HG03565 (cell line): ENCODE measurements around the gene THBD.

Experiments
- ATAC-seq: cut with Tn5 transposase; IDR thresholded peaks from one replicate; pipeline ENCODE4 v1.9.1; 2021; ENCODE audit warnings: mild to moderate bottlenecking, moderate library complexity; ENCODE audit not compliant: unreplicated experiment

THBD gene

DNA sequence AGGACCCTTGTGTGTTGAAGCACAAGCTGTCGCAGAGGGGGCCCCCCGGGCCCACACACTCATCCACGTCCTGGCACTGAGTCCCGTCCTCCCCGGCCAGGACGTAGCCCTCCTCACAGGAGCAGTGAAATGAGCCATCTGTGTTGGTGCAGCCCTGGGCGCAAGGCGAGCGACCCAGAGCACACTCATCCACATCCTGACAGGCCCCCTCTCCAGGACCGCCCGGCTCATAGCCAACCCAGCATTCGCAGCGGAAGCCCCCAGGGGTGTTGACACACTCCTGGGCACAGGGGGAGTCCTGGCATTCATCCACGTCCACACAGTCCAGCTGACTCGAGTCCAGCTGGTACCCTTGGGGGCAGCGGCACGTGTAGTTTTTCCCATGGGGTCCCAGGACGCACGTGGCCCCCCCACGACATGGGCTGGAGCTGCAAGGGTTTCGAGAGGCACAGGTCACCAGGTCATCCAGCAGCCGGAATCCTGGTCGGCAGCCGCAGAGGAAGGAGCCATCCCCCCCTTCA lies 35.4 kb upstream of the THBD start:
- no peak for ATAC-seq

DNA sequence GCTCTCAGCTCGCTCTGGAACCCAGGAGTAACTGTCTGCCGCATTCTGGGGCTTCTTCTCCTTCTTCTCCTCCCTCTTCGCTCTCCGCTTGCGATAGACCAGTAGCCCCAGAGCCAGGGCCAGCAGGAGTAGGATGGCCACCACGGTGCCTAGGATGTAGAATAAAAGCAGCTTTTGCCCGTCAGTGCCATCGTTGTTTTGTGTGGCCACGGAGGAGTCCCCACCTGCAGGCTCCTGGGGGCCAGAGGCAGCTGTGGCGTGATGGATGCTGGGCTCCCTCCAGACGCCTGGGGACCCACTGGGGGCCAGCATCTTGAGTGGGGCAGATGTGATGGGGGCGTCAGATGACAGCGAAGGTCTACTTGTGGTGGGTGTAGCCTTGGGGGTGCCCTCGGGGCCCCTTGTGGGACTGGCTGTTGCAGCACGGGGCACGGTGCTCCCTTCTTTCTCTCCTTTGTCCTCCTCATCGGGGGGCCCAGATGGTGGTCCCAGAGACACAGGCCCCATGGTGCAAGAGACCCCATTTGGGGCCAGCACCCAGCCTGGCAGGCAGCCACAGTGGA lies 34.9 kb upstream of the THBD start:
- ATAC-seq: no peak

- ATAC-seq: no peak
These were observed 34.2 kb upstream of the THBD start for GRCh38 chr20:23083553-23084220.

DNA sequence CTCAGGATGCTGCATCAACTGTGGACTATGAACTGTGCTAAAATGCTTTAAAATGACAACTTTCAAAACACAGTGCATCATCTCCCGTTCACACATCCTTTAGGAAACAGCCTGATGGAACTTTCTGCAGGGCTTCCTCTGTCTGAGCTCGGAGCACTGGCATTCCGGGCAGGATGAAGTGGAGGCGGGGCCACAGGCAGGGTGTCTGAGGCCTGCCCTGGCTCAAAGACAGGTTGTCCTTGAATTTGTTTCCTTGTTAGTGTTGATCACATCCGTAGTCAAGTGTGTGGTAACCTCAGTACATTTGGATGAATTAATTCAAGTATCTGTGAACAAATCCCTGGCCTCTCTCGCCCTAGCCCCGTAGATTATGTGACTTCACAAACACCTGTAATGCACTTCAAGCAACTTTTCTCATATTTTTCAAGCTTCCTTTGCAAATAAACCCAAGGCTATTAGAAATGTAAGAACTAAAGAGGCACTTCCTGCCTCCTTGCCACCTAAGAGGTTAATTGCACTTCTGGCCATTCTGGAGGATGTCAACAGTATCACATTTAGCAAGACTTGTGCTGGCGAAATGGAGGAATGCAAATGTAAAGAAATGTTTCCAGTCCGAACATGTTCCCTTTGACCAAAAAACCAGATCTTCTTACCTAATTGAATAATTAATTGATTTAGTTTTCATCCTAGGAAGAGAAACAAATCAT lies 33.5 kb upstream of the THBD start:
- ATAC-seq: no peak

- no peak for ATAC-seq
These were observed 31.9 kb upstream of the THBD start for GRCh38 chr20:23081263-23081819.

DNA sequence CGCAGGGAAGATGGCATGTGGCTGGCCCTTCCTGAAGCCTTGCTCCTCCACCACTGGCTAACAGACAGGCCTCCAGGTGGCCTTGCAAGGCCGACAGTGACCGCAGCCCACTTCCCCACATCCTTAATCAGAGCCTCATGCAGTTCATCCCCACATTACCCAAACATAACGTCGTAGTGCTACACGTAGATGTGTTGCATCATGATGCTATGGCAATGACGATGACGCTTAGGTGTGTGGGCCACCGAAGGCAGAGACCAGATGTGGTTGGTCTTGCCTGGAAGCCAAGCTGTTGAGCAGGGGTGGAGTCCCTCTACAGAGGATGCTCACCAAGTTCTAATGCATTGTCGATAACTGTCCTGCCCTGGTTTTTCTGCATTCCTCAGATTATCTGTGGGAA lies 31.0 kb upstream of the THBD start:
- ATAC-seq: no peak

DNA sequence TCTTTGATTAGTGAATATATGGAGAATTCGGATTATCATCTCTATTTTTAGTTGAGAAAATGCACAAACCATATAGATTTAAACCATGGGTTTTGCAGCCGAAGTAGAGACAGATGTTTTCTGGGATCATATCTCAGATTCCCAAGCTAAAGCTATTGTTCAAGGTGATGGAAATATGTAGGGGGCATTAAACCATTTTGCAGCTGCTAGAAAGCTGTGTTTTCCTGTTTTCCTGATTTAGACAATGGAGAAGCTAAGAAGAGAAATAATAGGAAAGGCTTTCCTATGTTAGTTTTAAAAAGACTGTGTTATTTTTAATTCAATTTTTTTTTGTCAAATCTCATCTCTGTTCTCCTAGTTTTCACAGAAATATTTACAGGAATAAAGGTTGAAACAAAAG lies 30.5 kb upstream of the THBD start:
- ATAC-seq: no peak

DNA sequence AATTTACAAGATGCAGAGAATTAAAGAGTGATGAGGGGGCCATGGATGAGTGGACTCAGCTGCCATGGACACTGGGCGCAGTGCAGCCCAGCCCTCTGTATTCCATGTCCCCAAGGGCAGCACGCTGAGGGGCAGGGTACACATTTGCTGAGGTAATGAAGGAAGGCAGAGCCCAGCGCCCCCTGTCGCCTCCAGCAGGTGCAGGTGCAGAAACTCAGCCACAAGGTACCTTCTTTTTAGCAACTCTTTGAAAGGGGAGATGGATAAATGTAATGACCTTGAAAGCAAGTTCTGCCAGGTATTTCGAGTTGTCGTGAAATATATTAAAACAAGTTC lies 29.5 kb upstream of the THBD start:
- no peak for ATAC-seq

- ATAC-seq: no peak
These were observed 29.0 kb upstream of the THBD start for GRCh38 chr20:23078351-23079015.

GRCh38 chr20:23077277-23077676 lies 27.8 kb upstream of the THBD start:
- ATAC-seq: no peak

DNA sequence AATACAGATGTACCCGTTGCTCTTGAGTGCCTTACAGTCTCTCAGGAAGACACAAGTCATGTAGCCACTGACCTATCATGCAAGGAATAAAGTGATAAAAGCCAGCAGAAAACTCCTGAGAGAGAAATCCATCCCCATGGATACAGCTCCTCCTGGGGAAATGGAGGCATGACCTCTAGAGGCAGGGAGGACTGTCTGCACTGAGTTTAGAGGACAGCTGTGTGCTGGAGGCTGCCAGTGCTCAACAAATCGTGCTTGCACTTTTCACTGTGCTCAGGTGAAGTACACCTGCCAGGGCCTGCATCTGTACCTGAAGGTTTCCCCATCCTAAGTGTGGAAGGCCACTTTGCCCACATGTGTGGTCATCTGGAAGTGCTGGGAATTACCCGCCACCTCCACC lies 24.6 kb upstream of the THBD start:
- no peak for ATAC-seq

DNA sequence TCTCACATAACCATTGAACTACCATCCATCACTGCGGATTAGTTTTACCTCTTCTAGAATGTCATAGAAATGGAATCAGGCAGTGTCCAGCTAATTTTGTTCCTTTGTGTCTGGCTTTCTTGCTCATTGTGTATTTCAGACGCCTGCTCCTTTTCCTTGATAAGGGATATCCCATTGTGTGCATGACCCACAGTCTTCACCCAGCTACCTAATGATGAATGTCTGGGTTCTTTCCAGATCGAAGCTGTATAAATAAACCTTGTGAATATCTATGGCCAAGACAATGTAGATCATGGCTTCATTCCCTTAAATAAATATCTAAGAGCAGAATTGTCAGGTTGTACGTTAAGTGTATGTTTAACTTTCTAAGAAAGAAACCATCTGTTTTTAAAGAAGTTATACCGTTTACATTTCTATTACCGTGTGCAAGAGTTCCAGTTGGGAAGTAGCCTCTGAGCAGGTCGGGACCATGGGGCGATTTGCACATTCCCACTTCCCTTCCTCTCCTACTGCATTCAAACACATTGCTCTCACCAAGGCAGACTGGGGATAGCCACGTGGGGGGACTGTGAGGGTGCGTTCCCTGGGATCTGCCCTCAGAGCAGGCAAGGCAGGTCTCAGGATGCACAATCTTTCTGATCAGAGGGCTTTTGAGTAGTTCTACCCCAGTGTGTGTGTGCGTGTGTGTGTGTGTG lies 23.6 kb upstream of the THBD start:
- no peak for ATAC-seq

DNA sequence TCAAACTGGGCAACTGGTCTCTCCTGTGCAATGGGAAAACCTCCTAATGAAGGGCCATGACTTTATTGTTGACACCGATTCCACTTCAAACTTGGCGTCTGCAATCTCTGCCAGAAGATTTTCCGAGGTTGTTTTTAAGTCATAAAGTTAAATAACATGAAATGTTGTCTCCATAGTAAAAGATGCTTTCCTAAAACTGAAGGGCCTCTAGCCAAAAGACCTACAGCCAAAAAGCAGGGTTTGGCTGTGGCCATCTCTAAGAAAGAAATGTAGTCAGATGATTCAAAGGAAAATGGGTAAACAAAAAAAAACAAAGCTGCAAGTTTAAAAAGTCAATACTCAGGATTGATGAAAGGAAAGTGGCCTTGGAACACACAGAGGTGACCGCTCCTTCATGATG lies 22.5 kb upstream of the THBD start:
- no peak for ATAC-seq

GRCh38 chr20:23071398-23071797 lies 21.9 kb upstream of the THBD start:
- no peak for ATAC-seq

DNA sequence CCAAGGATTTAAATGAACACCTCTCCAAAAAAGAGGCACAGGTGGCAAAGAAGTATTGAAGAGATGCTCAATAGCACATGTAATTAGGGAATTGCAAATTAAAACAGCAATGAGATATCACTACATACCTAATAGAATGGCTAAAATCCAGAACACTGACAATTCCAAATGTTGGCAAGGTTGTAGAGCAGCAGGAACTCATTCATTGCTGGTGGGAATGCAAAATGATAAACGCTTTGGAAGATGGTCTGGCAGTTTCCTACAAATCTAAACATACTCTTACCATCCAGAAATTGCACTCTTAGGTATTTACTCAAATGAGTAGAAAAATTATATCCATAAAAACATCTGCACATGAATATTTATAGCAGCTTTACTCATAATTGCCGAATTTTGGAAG lies 19.6 kb upstream of the THBD start:
- no peak for ATAC-seq

DNA sequence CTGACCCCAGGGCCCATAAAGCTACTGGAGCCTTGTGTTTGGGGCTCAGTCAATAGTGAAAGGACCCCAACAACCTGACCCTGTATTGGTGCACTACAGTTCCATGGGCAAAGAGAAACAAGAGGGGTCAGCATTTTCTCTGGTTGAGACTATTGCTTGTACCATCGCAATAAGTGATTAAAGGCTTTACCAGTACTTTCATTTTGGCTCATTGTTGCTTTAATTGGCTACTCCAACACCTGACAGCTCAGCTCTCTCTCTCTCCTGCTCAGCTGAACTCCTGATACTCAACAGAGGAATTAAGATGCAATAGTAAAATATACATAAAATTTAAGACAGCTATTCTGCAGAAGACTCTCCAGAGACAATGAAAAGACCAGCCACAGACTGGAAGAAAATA lies 18.8 kb upstream of the THBD start:
- no peak for ATAC-seq

- ATAC-seq: no peak
These were observed 17.3 kb upstream of the THBD start for GRCh38 chr20:23066772-23067171.

- no peak for ATAC-seq
These were observed 16.1 kb upstream of the THBD start for GRCh38 chr20:23065266-23066201.

DNA sequence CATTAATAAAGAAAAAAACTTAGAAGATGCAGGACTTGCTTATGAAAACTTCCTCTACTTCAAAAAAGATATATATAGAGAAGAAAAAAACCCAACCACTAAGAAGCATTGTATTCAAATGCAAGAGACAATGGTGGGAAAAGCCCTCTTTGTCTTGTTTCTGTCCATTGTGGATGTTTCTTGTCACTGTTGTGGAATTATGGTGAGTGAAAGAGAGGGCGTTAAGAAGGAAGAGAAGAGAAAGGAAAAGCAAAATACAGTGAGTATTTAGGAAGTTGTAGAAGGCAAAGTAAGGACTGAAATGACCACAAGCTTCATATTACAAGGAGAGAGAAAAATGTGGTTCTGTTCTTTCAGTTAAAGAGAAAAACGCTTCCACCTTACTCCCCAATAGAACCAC lies 14.1 kb upstream of the THBD start:
- ATAC-seq: no peak

GRCh38 chr20:23063168-23063567 lies 13.7 kb upstream of the THBD start:
- no peak for ATAC-seq
